H1 (cell line): ENCODE results near the gene AKR1B15.

Source experiments
- EZH2 ChIP-seq: fragments of 200-600 bp; sonication (generic); IDR thresholded peaks from 2 replicates; pipeline ENCODE4 v1.7.1; 2012; ENCODE audit warnings: low read depth, mild to moderate bottlenecking, moderate library complexity, low read length, inconsistent platforms; ENCODE audit not compliant: severe bottlenecking
- FOSL1 ChIP-seq: IDR thresholded peaks from 2 replicates; pipeline ENCODE4 v1.6.1; 2011; ENCODE audit warnings: mild to moderate bottlenecking, low read depth, low read length, moderate library complexity; ENCODE audit not compliant: insufficient read depth
- RNF2 ChIP-seq: fragments of 200-900, 300-1000 bp; sonication (generic); IDR thresholded peaks from 2 replicates; pipeline ENCODE4 v1.7.1; 2016; ENCODE audit warnings: borderline replicate concordance, low read depth, mild to moderate bottlenecking, antibody characterized with exemption, low read length; ENCODE audit not compliant: poor library complexity, severe bottlenecking; ENCODE audit errors: missing control alignments

- TF ChIP-seq EZH2 (no peak), RNF2 (no peak), FOSL1 (no peak)
Measured at GRCh38 chr7:134565643-134566136, 16.8 kb downstream of the AKR1B15 start.
